ENCODE data around the gene KIF13A.
"Not testable (repeated sequence)": the region's sequence is repeated elsewhere in the genome, so short reads cannot be mapped to it uniquely, and the experiment has no call there.

The KIF13A gene

GRCh38 chr6:17998003-17998402 lies 10.6 kb upstream of the KIF13A start:
- DNase-seq = no peak

GRCh38 chr6:17995414-17995813 lies 8.0 kb upstream of the KIF13A start:
- no peak for DNase-seq

- no peak for DNase-seq
These were observed 6.6 kb upstream of the KIF13A start for GRCh38 chr6:17994019-17994418.

GRCh38 chr6:17988422-17988944 lies 1.0 kb upstream of the KIF13A start:
- no peak for DNase-seq

GRCh38 chr6:17987697-17988421 lies 424 bp upstream of the KIF13A start:
- DNase-seq = peak; percentile 71

GRCh38 chr6:17986656-17987446 lies 584 bp downstream of the KIF13A start:
- peak; percentile 61 for DNase-seq

GRCh38 chr6:17985934-17986655 lies 1.3 kb downstream of the KIF13A start:
- no peak for DNase-seq

- DNase-seq = no peak
These were observed 2.4 kb downstream of the KIF13A start for GRCh38 chr6:17984812-17985670.

GRCh38 chr6:17984399-17984798 lies 3.0 kb downstream of the KIF13A start:
- DNase-seq = no peak

- no peak for DNase-seq
These were observed 3.7 kb downstream of the KIF13A start for GRCh38 chr6:17983730-17984129.

- DNase-seq = no peak
These were observed 7.1 kb downstream of the KIF13A start for GRCh38 chr6:17980329-17980728.

GRCh38 chr6:17979479-17979878 lies 8.0 kb downstream of the KIF13A start:
- no peak for DNase-seq

GRCh38 chr6:17976258-17976657 lies 11.2 kb downstream of the KIF13A start:
- DNase-seq = not testable (repeated sequence)

- DNase-seq = no peak
These were observed 12.7 kb downstream of the KIF13A start for GRCh38 chr6:17974570-17975368.

GRCh38 chr6:17972978-17973622 lies 14.3 kb downstream of the KIF13A start:
- DNase-seq = no peak

- no peak for DNase-seq
These were observed 15.1 kb downstream of the KIF13A start for GRCh38 chr6:17972074-17972952.

- DNase-seq = peak; percentile 86
These were observed 16.0 kb downstream of the KIF13A start for GRCh38 chr6:17971128-17972073.

GRCh38 chr6:17968876-17969275 lies 18.6 kb downstream of the KIF13A start:
- no peak for DNase-seq
